Body of pancreas (tissue), 4 donors: ENCODE results near the gene PTK6. TPM values are rescaled to one million over a fixed set of nuclear protein-coding genes. Genes with fewer than 3 reads are reported as not detected.
A peak's percentile ranks its signal among the peaks of the same experiment; 100 is the strongest.

Experiments
- ATAC-seq: fragments of 150-250 bp; one replicate; pipeline ENCODE4 v1.9.1; 2016
- DNase-seq, 4 donors: peaks; one replicate each; pipeline ENCODE4 v3.0.0-alpha.2; 2019
- H3K27ac ChIP-seq, 4 donors: fragments of 200-600 bp; sonication (generic); 1 replicate in 3 of 4; 2 replicates in 1 of 4; pipeline versions ENCODE4 v1.5.1 to v1.6.1; 2016 to 2019; ENCODE audit warnings: mild to moderate bottlenecking in 1 of 4, mixed read lengths in 1 of 4, moderate library complexity in 1 of 4
- H3K27me3 ChIP-seq, 2 donors: fragments of 200-600 bp; sonication (generic); one replicate each; pipeline ENCODE4 v1.6.0; 2016; ENCODE audit warnings: mild to moderate bottlenecking in 1 of 2
- H3K36me3 ChIP-seq, 2 donors: fragments of 200-600 bp; sonication (generic); replicated peaks in 1 of 2; 2 replicates each; pipeline ENCODE4 v1.5.1; 2016; ENCODE audit warnings: low read depth in 2 of 2; ENCODE audit not compliant: insufficient read depth in 1 of 2
- H3K4me1 ChIP-seq: fragments of 200-600 bp; sonication (generic); one replicate; pipeline ENCODE4 v1.6.0; 2016
- H3K4me3 ChIP-seq, 2 donors: fragments of 200-600 bp; sonication (generic); 1 replicate in 1 of 2; 2 replicates in 1 of 2; pipeline ENCODE4 v1.5.1; 2016 to 2019
- H3K9me3 ChIP-seq, 3 donors: fragments of 200-600 bp; sonication (generic); 1 replicate in 2 of 3; 2 replicates in 1 of 3; pipeline ENCODE4 v1.5.1; 2016
- POLR2A ChIP-seq, 3 donors: fragments of 450-650 bp; IDR thresholded peaks; one replicate each; pipeline ENCODE4 v1.6.1; 2016; ENCODE audit warnings: antibody characterized with exemption in 3 of 3, mild to moderate bottlenecking in 2 of 3
- WGBS, 2 donors: methylation state at CpG; one replicate each; pipeline ENCODE4 v1.1.5; 2017; 5-methylcytosine and 5-hydroxymethylcytosine counted together
- intact Hi-C: fragments of 100-400 bp; cut with DNase I; formaldehyde crosslinking; loops from one replicate; pipeline ENCODE4 v1.15.1; 2023
- total RNA-seq, 2 donors: library from RNA; depleted of rRNA; stranded (reverse); fragments of >200 nt; gene quantifications; one replicate each; pipeline ENCODE4 v1.1.0, GENCODE V29; 2016
- TF ChIP-seq, protein P1 (sequence below), 7 experiments: fragments of 450-650 bp in 4 of 7; fragments of 200-600 bp in 3 of 7; sonication (generic) in 3 of 7; IDR thresholded peaks; one replicate each; pipeline ENCODE4 v1.5.1; 2016 to 2019; ENCODE audit warnings: antibody characterized with exemption in 7 of 7

Gene PTK6
- total RNA-seq, 2 donors from 2014 or later = 3.0 to 5.4 TPM

DNA sequence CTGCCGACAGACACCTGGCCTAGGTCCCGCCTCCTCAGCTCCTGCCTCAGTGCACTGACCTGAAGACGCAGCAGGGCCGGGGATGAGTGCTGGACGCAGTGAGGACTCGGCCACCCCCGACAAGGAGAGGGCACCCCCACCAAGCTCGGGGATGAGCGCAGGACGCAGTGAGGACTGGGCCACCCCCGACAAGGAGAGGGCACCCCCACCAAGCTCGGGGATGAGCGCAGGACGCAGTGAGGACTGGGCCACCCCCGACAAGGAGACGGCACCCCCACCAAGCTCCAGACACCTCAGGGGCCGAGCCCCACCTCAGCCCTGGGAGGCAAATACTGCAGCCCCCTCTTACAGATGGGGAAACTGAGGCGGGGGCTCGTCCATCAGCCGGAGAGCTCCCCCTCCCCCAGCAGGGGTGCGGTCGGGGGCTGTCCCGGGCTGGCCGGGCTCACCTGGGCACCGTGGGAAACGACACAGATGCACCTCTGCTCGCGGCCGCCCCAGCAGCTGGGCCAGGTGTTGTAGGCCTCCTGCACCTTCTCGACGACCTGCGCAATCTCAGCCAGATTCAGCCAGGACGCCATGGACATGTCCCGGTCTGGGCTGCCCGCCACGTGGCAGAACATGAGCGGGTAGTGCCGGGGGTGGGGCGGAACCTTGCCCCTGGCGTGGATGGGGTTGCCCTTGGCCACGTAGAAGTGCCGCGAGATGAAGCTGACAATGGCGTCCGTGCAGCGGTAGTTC, 29.4 kb upstream of the PTK6 start:
- peak; percentile 45 to 70 (median 60) for DNase-seq

GRCh38 chr20:63565699-63566335, 28.6 kb upstream of the PTK6 start:
- Histone ChIP-seq H3K27ac (no peak overlapping the region), H3K9me3 (no peaks in the 10 kb centered on the region), H3K36me3 (no peaks in the 10 kb centered on the region), H3K4me3 (no peak overlapping the region), H3K27me3 (no peaks in the 10 kb centered on the region), H3K4me1 (peaks cover 6% of the 10 kb centered on the region)
- no peak for DNase-seq
- no peak for ATAC-seq
- TF ChIP-seq, protein P1, sequence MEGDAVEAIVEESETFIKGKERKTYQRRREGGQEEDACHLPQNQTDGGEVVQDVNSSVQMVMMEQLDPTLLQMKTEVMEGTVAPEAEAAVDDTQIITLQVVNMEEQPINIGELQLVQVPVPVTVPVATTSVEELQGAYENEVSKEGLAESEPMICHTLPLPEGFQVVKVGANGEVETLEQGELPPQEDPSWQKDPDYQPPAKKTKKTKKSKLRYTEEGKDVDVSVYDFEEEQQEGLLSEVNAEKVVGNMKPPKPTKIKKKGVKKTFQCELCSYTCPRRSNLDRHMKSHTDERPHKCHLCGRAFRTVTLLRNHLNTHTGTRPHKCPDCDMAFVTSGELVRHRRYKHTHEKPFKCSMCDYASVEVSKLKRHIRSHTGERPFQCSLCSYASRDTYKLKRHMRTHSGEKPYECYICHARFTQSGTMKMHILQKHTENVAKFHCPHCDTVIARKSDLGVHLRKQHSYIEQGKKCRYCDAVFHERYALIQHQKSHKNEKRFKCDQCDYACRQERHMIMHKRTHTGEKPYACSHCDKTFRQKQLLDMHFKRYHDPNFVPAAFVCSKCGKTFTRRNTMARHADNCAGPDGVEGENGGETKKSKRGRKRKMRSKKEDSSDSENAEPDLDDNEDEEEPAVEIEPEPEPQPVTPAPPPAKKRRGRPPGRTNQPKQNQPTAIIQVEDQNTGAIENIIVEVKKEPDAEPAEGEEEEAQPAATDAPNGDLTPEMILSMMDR (IDR thresholded peaks at IDR 0.05) = no peak
- no peak for TF ChIP-seq POLR2A (IDR thresholded peaks at IDR 0.05)
- WGBS, 2 donors = 92 to 96% methylated on average over 12 to 39 of the region's 43 CpGs
- intact Hi-C loops = no loop called here

More for the DNA sequence above, 29.4 kb upstream of the PTK6 start:
- 67 to 91% methylated on average over 23 to 43 of the region's 46 CpGs for WGBS, 2 donors
- H3K27ac ChIP-seq = no peak overlapping the region
- ATAC-seq = peak; percentile 26
- no peaks in the 10 kb centered on the region for H3K9me3 ChIP-seq
- no peaks in the 10 kb centered on the region for H3K27me3 ChIP-seq
- intact Hi-C loops = no loop called here
- TF ChIP-seq POLR2A (IDR thresholded peaks at IDR 0.05) = no peak
- TF ChIP-seq, protein P1 (IDR thresholded peaks at IDR 0.05) = no peak
- H3K4me1 ChIP-seq = peaks cover 6% of the 10 kb centered on the region
- H3K4me3 ChIP-seq = no peak overlapping the region
- H3K36me3 ChIP-seq = no peaks in the 10 kb centered on the region

DNA sequence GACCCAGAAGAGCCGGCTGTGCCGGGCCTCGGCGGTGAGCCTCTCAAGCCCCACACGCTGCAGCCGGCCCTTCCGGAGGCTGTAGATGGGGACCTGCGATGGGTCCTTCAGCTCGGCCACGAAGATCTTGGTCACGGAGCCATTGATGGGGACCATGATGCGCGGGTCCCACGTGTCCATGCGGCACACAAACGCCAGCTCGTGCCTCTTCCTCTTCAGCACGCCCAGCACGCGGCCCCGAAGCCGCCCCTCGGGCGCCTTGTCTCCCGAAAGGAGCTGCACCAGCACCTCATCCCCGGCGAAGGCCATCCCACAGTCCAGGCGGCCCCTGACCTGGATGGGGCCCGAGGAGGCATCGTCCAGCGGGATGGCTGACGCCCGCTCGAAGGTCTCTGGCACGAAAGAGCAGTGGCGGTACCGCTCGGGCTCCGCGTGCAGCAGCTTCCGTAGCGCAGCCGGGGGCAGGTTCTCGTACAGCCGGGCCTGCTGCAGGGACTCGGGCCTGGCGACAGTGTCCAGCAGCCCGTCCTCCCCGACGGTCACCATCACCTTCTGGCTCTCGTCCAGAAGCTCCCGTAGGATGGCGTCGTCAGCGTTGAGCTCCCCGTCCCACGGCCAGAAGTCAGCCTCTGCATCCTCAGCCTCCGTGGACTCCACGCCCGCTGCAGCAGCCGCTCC, 28.0 kb upstream of the PTK6 start:
- intact Hi-C loops = no loop called here

DNA sequence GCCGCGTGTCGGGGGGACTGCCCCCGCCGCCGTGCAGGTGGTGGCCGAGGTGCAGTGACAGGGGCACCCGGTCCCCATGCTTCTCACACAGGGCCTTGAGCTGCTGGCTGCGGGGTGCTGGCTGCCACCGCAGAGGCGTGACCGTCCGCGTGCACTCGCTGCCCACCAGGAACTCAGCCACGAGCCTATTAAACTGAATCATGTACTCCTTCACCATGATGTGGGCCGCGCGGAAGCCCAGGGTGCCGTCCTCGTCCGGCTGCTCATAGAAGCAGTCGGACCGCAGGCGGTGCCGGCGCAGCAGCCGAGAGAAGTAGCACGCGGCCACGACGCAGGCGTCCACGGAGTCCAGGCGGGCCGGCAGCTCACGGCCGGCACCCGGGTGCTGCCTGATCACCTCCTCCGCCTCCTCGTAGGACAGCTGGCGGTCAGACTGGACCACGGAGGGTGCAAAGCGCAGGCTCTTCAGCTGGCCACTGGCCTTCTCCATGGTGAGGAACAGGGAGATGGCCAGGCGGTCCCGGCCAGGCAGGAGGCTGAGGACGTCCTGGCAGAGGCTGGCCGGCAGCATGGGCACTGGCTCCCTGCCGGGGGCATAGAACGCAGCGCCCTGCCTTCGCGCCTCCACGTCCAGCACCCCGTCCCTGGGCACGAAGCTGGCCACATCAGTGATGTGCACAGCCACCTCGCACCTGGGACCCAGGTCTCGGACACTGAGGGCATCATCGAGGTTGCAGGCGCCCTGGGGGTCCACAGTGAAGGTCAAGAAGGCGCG, 27.0 kb upstream of the PTK6 start:
- 96 to 98% methylated on average over 25 to 46 of the region's 62 CpGs for WGBS, 2 donors
- TF ChIP-seq, protein P1 (IDR thresholded peaks at IDR 0.05) = no peak
- TF ChIP-seq POLR2A (IDR thresholded peaks at IDR 0.05) = no peak
- intact Hi-C loops = no loop called here
- Histone ChIP-seq H3K27me3 (no peaks in the 10 kb centered on the region), H3K27ac (no peak overlapping the region), H3K4me1 (peaks cover 6% of the 10 kb centered on the region), H3K4me3 (no peak overlapping the region), H3K9me3 (no peaks in the 10 kb centered on the region), H3K36me3 (peaks cover 0 to 2% of the 10 kb centered on the region in 2 donors)
- no peak for DNase-seq
- no peak for ATAC-seq

More for the DNA sequence above, 28.0 kb upstream of the PTK6 start:
- Histone ChIP-seq H3K36me3 (peaks cover 0 to 2% of the 10 kb centered on the region in 2 donors), H3K9me3 (no peaks in the 10 kb centered on the region), H3K4me1 (peaks cover 6% of the 10 kb centered on the region), H3K27me3 (no peaks in the 10 kb centered on the region), H3K4me3 (no peak overlapping the region), H3K27ac (no peak overlapping the region)
- ATAC-seq (no peak), DNase-seq (no peak)
- WGBS, 2 donors = 94 to 97% methylated on average over 29 to 59 of the region's 61 CpGs
- TF ChIP-seq POLR2A (IDR thresholded peaks at IDR 0.05) = no peak
- TF ChIP-seq, protein P1 (IDR thresholded peaks at IDR 0.05) = no peak
